ENCODE data around the gene TMEM255B.

Gene TMEM255B

DNA sequence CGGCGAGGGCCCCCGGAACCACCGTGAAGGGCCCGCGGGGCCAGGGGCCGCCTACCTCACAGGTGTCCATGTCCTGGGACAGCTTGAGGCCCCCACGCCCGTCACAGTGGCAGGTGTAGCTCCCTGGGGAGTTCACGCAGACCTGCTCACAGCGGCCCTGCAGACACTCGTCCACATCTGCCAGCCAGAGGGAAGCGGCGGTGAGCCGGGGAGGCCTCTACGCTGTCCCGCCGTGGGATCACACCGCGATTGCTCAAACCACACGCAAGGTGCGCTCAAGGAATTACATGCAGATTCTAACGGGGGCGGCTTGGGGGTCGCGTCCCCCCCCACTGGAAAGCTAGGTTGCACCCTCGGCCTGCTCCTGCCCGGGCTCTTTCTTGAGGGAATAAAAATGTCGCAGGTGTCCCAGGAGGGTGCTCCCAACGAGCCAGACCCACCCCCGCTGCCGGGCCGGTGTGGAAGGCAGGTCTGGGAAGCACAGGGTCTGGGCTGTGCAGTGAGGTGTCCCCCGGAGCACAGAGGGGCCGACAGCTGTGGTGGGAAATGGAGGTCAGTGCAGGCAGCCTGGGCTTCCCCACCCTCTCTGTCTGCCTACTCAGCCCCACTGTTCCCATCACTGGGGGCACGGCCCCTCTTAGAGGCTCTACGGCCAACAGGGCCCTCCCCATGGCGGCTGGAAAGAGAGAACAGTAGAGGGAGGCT is 75.6 kb downstream of the TMEM255B start:
- TF ChIP-seq Cebpa-rat (IDR thresholded peaks at IDR 0.05): no peak
- Histone ChIP-seq H3K9me3 (no peaks in the 10 kb centered on the region), H3K9ac (no peak overlapping the region), H4K20me1 (peaks cover 92% of the 10 kb centered on the region), H3K27ac (no peak overlapping the region), H3K4me3 (no peak overlapping the region), H3K36me3 (peaks cover 35% of the 10 kb centered on the region), H3K4me2 (peak overlapping the region; percentile 64; the same call in 1 of the 2 replicates), H3K27me3 (0 out of 2 replicates have a peak, but pooled peaks cover 5% of the 10 kb centered on the region), H3K4me1 (peaks cover 49% of the 10 kb centered on the region)

DNA sequence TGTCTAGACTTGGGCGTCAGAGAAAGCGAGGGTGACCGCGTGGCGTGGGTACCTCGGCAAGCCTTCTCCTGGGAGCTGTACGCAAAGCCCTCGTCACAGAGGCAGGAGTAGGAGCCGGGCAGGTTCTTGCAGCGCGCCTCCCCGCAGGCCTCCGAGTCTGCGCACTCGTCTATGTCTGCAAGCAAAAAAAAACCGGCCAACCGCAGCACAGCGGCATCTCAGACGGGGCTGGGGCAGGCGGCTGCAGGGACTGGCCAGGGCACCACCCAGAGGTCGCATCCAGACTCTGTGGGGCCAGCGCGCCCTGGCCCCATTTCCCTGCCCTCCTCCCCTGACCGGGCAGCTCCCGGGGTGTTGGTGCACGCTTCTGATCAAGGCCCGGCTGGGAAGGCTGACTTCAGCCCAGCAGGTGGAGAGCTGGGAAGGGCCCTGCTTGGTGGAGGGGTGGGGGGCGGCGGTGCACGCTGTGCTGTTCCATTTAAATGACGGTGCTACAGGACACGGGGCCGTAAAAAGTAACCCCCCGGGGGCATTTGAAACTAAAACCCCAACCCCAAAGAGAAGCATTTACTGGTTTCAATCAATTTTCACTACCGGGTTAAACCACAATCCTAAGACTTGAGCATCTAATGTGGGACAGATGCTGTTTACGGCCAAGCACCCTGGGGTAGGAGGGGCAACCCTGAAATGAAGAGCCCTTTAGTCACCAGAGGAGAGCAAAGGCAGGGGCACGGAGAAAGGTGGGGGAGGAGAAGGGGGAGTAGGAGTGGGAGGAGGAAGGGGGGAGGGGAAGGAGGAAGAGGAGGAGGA is 76.6 kb downstream of the TMEM255B start:
- Histone ChIP-seq H3K4me2 (peak overlapping the region; percentile 64), H3K36me3 (peaks cover 30% of the 10 kb centered on the region), H3K9me3 (no peaks in the 10 kb centered on the region), H3K27me3 (0 out of 2 replicates have a peak, but pooled peaks cover 5% of the 10 kb centered on the region), H3K27ac (no peak overlapping the region), H4K20me1 (peaks cover 92% of the 10 kb centered on the region), H3K9ac (no peak overlapping the region), H3K4me3 (no peak overlapping the region), H3K4me1 (peaks cover 60% of the 10 kb centered on the region)
- no peak for TF ChIP-seq Cebpa-rat (IDR thresholded peaks at IDR 0.05)

DNA sequence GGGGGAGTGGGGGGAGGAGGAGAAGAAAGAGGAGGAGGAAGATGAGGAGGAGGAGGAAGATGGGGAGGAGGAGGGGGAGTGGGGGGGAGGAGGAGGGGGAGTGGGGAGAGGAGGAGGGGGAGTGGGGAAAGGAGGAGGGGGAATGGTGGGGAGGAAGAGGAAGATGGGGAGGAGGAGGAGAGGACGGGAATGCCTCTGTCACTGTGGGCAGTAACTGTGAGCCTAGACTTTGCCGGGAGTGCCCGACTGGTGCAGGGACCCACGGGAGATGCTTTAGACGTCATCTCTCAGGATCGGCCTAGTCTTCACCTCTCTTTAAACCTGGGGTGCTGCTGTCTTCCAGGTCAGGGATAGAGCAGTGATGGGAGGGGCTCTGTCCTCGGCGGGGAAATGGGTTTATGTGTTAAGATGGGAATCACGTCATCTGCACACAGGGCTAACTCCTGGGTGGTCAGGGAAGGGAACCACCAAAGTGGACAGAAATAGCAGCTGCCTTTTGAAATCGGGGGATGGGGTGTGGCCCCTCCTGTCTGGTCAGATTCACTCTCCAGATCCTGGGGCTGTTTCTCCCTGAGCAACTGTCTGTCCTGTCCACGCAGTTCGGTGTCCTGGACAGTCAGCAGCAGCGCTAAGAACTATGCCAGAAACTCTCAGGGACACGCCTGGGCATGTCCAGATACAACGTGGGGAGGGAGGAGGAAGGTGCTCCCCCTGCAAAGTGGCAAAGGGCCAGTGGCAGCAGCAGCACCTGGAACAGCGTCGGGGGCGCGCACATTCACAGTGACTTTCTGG is 77.9 kb downstream of the TMEM255B start:
- Histone ChIP-seq H3K27ac (peak overlapping the region; percentile 46), H4K20me1 (peaks cover 90% of the 10 kb centered on the region), H3K9ac (0 out of 2 replicates have a peak overlapping the region, but pooled peaks have one; percentile 29), H3K4me1 (peaks cover 72% of the 10 kb centered on the region), H3K36me3 (peaks cover 30% of the 10 kb centered on the region), H3K4me3 (no peak overlapping the region), H3K4me2 (peak overlapping the region; percentile 69), H3K27me3 (0 out of 2 replicates have a peak, but pooled peaks cover 5% of the 10 kb centered on the region), H3K9me3 (no peaks in the 10 kb centered on the region)
- TF ChIP-seq Cebpa-rat (IDR thresholded peaks at IDR 0.05): no peak

DNA sequence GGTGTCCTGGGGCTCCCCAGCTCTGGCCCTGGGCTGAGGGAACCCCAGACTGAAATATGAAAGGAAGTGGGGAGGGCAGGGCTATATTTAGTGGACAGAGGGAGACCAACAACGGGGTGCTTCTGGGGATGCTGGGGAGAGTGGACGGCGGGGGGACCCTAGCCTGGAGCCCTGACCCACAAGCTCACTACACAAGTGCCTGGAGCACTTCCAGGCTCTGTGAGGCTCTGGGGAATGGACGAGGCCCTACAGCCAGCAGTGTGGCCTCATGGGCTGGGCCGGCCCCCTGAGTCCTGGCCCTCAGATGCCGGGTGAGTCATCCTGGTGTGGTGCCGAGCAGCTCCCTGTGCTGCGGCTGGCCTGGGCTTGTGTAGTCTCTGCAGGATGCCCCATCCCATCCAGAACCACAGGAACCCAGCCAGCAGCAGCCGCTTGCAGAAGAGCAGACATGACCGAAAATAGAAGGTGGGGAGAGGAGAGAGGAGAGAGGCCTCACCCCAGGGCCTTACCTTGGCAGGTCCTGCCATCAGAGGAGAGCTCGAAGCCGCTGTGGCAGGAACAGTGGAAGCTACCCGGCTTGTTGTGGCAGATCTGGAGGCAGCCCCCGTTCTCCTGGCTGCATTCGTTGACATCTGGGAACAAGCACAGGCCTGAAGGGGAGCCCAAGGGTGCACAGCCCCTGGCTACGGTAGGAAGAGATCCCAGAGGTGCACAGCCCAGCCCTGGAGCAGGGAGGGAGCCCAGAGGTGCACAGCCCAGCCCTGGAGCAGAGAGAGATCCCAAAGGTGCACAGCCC is 78.7 kb downstream of the TMEM255B start:
- Histone ChIP-seq H3K9ac (0 out of 2 replicates have a peak overlapping the region, but pooled peaks have one; percentile 29), H3K36me3 (peaks cover 22% of the 10 kb centered on the region), H3K9me3 (0 out of 2 replicates have a peak, but pooled peaks cover 3% of the 10 kb centered on the region), H3K4me3 (no peak overlapping the region), H4K20me1 (peaks cover 90% of the 10 kb centered on the region), H3K4me2 (peak overlapping the region; percentile 69), H3K4me1 (peaks cover 80% of the 10 kb centered on the region), H3K27me3 (0 out of 2 replicates have a peak, but pooled peaks cover 5% of the 10 kb centered on the region), H3K27ac (peak overlapping the region; percentile 46)
- TF ChIP-seq Cebpa-rat (IDR thresholded peaks at IDR 0.05): no peak

DNA sequence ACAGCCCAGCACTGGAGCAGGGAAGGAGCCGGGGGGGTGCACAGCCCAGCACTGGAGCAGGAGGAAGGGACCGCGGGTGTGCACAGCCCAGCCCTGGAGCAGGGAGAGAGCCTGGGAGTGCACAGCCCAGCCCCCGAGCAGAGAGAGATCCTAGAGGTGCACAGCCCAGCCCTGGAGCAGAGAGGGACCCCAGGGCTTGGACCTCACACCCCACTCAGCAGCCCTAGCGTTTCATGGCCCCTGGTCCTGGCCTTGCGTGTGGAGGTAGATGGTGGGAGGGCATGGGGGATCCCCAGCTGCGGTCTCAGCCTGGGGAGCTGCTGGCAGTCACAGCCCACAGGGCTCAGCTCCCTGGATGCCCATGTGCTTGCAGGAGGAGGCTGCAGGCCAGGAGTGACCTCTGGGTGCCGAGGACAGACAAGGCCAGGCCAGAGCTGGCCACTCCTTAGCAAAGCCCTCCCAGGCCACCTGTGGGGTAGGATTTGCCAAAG is 79.7 kb downstream of the TMEM255B start:
- Histone ChIP-seq H3K4me3 (no peak overlapping the region), H3K4me1 (peaks cover 89% of the 10 kb centered on the region), H3K9me3 (0 out of 2 replicates have a peak, but pooled peaks cover 3% of the 10 kb centered on the region), H3K27ac (no peak overlapping the region), H3K36me3 (peaks cover 12% of the 10 kb centered on the region), H3K4me2 (peak overlapping the region; percentile 69; the same call in 1 of the 2 replicates), H4K20me1 (peaks cover 90% of the 10 kb centered on the region), H3K9ac (no peak overlapping the region), H3K27me3 (0 out of 2 replicates have a peak, but pooled peaks cover 5% of the 10 kb centered on the region)
- TF ChIP-seq Cebpa-rat (IDR thresholded peaks at IDR 0.05): no peak

DNA sequence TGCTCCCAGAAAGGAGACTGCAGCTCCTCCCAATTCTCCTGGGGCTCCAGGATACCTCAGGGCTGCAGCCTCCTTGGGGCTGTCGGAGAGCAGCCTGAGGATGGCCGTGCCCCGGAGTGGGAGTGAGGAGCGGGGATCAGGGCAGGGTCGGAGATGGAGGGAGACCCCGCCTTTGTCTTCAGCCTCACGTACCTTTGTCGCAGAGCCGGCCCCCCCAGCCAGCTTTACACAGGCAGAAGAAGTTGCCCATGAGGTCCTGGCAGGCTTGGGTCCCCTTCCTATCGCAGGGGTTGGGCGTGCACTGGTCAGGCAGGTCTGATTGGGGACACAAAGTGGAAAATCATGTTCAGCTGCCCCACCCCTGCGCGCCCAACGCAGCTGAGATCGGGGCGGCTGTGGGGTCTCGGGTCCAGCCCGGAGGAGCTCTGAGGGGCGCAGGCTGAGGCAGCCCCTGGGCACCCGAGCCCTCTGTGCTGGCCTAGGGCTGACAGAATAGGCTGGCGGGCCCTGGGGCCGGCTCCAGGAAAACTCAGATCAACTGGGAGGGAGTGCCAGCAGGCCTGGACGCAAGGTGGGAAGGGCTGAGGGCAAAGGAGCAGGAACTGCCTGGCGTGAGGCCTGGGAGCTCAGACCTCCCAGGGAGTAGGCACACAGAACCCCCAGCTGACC is 80.6 kb downstream of the TMEM255B start:
- peaks cover 92% of the 10 kb centered on the region for H3K4me1 ChIP-seq
- H3K27me3 ChIP-seq: 0 out of 2 replicates have a peak, but pooled peaks cover 5% of the 10 kb centered on the region
- TF ChIP-seq Cebpa-rat (IDR thresholded peaks at IDR 0.05): no peak
- H3K27ac ChIP-seq: no peak overlapping the region
- H4K20me1 ChIP-seq: peaks cover 90% of the 10 kb centered on the region
- peaks cover 3% of the 10 kb centered on the region; the same call in 1 of the 2 replicates for H3K36me3 ChIP-seq
- no peak overlapping the region for H3K9ac ChIP-seq
- H3K4me3 ChIP-seq: no peak overlapping the region
- 0 out of 2 replicates have a peak, but pooled peaks cover 3% of the 10 kb centered on the region for H3K9me3 ChIP-seq
- peak overlapping the region; percentile 66 for H3K4me2 ChIP-seq

DNA sequence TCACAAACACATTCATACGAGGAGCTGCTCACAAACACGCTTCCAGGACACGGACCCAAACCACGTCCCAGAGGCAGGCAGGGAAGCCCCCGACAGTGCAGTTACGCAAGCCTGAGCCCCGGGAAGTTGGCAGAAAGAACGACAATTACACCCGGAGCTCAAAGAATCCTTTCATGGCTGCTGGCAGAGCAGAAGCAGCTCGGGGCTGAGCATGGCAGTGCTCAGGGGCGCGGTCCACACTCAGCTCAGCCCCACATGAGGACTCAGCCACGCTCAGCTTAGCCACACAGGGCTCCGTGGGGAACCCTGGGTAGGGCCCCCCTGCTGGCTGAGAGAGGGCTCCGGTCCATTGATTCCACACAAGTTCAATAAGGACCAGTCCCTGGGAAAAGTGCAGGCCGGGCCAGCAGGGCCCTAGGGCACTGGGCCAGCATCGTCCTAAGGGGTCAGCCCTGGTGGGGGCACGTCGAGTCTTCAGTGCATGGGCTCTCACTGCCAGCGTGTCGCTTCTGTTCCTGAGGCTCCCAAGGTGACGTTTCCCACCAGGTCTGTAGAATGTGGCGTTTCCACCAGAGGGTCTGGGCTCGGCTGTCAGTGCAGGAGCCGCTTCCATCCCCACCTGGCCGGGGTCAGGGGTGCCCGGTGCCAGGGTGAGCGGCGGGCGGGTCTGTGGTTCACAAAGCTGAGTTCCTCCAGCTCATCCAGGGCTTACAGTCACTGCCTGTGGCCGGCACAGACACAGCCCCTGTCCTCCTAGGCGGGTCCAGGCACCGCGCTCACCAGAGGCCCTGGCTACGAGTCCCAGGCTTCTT is 81.7 kb downstream of the TMEM255B start:
- peaks cover 88% of the 10 kb centered on the region for H4K20me1 ChIP-seq
- peak overlapping the region; percentile 34; the same call in 1 of the 2 replicates for H3K27ac ChIP-seq
- H3K36me3 ChIP-seq: no peaks in the 10 kb centered on the region; the same call in 1 of the 2 replicates
- H3K4me2 ChIP-seq: peak overlapping the region; percentile 66
- H3K4me3 ChIP-seq: no peak overlapping the region
- no peak for TF ChIP-seq Cebpa-rat (IDR thresholded peaks at IDR 0.05)
- 0 out of 2 replicates have a peak, but pooled peaks cover 9% of the 10 kb centered on the region for H3K27me3 ChIP-seq
- H3K9me3 ChIP-seq: 0 out of 2 replicates have a peak, but pooled peaks cover 3% of the 10 kb centered on the region
- peaks cover 89% of the 10 kb centered on the region for H3K4me1 ChIP-seq
- no peak overlapping the region for H3K9ac ChIP-seq

All from BLaER1 (cell line).